Measurements from ENCODE around the gene SPSB2.

SPSB2 gene

DNA sequence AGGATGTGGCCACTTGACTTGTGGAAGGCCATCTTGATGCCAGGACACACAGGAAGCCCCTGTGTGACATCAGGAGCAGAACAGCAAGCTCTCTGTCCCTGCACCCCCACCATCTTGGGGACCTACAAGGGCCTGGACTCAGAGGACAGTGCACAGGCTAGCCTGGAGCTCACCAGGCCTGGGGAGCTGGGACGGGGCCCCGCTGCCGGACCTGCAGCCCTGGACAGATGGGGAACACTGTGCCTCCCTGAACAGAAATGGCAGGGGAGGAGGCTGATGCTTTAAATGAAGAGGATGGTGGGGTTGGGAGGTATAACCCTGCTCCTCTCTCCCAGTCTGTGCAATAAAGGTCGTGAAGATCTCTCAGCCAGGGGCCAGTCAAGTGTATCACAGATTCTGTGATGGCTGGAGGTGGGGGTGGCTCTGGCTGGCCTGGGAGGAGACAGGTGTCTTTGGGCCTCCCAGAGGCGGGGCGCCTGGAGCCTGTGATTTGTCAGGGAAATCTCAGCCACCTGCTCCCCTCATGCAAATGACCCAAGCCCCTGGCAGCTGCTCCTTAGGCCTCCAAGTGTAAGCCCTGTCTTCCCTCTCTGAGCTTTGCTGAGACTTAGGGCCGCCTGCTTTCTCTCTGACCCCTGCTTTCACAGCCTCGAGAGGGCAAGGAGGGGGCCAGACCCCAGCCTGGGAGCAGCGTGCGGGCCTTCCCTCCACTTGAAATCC is 33.5 kb downstream of the SPSB2 start:
- no peak overlapping the region for H3K4me3 ChIP-seq (ENCODE audit: low read depth, low read length)
- TF ChIP-seq, protein P1, sequence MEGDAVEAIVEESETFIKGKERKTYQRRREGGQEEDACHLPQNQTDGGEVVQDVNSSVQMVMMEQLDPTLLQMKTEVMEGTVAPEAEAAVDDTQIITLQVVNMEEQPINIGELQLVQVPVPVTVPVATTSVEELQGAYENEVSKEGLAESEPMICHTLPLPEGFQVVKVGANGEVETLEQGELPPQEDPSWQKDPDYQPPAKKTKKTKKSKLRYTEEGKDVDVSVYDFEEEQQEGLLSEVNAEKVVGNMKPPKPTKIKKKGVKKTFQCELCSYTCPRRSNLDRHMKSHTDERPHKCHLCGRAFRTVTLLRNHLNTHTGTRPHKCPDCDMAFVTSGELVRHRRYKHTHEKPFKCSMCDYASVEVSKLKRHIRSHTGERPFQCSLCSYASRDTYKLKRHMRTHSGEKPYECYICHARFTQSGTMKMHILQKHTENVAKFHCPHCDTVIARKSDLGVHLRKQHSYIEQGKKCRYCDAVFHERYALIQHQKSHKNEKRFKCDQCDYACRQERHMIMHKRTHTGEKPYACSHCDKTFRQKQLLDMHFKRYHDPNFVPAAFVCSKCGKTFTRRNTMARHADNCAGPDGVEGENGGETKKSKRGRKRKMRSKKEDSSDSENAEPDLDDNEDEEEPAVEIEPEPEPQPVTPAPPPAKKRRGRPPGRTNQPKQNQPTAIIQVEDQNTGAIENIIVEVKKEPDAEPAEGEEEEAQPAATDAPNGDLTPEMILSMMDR (IDR thresholded peaks at IDR 0.05; ENCODE audit: control insufficient read depth, extremely low read depth, insufficient read depth): no peak
- no peak for DNase-seq (ENCODE audit: low read depth)

DNA sequence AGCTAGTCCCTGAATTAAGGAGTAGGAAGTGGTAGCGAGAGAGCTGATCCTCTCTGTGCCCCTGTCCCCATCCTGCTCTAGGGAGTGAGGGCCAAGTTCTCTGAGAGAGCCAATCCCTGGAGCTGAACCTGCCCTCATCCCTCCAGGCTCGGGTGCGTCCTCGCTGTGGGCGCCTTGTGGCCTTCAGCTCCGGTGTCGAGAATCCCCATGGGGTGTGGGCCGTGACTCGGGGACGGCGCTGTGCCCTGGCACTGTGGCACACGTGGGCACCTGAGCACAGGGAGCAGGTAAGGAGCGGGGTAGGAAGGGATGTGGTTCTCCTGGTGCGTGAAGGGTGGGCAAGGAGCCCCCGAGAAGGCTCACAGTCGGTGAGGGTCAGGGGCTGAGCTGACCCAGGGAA is 34.2 kb downstream of the SPSB2 start:
- TF ChIP-seq, protein P1 (IDR thresholded peaks at IDR 0.05; ENCODE audit: control insufficient read depth, extremely low read depth, insufficient read depth): no peak
- no peak overlapping the region for H3K4me3 ChIP-seq (ENCODE audit: low read depth, low read length)
- no peak for DNase-seq (ENCODE audit: low read depth)

GRCh38 chr12:6837370-6838060 is 35.6 kb downstream of the SPSB2 start:
- H3K4me3 ChIP-seq (ENCODE audit: low read depth, low read length): no peak overlapping the region
- DNase-seq (ENCODE audit: low read depth): no peak
- TF ChIP-seq, protein P1 (IDR thresholded peaks at IDR 0.05; ENCODE audit: control insufficient read depth, extremely low read depth, insufficient read depth): no peak

DNA sequence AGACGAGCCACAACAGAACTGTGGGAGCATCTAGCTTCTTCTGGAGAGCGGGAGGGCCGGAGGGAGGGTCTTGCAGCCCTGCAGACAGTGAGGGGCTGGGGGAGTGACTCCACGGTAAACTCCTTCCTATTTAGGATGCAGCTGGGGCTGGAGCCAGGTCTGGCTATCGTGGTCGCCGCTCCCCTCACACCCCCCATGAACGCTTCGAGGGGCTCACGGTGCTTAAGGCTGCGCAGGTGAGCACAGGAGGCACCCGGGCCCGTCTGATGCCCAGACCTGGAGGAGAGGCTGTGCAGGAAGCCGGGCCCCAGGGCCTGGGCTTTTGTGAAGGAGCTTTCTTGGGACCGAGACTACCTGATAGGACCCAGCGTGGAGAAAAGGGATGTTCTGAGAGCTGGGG is 36.3 kb downstream of the SPSB2 start:
- TF ChIP-seq, protein P1 (IDR thresholded peaks at IDR 0.05; ENCODE audit: control insufficient read depth, extremely low read depth, insufficient read depth): no peak
- H3K4me3 ChIP-seq (ENCODE audit: low read depth, low read length): no peak overlapping the region
- no peak for DNase-seq (ENCODE audit: low read depth)

DNA sequence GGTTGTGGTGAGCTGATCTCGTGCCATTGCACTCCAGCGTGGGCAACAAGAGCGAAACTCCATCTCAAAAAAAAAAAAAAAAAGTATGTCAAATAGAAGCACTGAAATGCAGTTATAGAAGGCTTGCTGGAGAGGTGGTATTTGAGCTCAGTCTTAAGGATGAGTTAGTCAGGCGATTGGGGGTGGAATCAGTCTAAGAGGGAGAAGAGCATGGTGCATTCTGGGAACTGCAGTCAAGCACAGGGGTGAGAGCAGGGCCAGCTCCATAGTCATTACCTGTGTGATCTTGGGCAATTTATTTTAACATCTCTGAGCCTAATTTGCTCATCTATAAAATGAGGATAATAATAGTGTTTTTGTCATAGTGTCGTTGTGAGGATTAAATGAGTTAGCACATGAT is 38.2 kb downstream of the SPSB2 start:
- TF ChIP-seq, protein P1 (IDR thresholded peaks at IDR 0.05; ENCODE audit: control insufficient read depth, extremely low read depth, insufficient read depth): no peak
- no peak for DNase-seq (ENCODE audit: low read depth)
- no peak overlapping the region for H3K4me3 ChIP-seq (ENCODE audit: low read depth, low read length)

- DNase-seq (ENCODE audit: low read depth): no peak
- no peak overlapping the region for H3K4me3 ChIP-seq (ENCODE audit: low read depth, low read length)
- TF ChIP-seq, protein P1 (IDR thresholded peaks at IDR 0.05; ENCODE audit: control insufficient read depth, extremely low read depth, insufficient read depth): no peak
These were observed 38.8 kb downstream of the SPSB2 start for GRCh38 chr12:6834254-6834653.
